Measurements from ENCODE around the gene MCAT. TPM values are rescaled to one million over a fixed set of nuclear protein-coding genes. Genes with fewer than 3 reads are reported as not detected.

MCAT gene
- total RNA-seq, 1 experiment from 2014 or later: 16.3 TPM

GRCh38 chr22:43171607-43172006 is 28.4 kb upstream of the MCAT start:
- no peaks in the 10 kb centered on the region for H3K27me3 ChIP-seq (ENCODE audit: control insufficient read depth, insufficient read depth, low read length)
- TF ChIP-seq TCF7L2 (IDR thresholded peaks at IDR 0.05; ENCODE audit: low read depth, low read length): no peak
- no peak for TF ChIP-seq REST (IDR thresholded peaks at IDR 0.05; ENCODE audit: insufficient read depth in 1 of 2, low read depth in 2 of 2, low read length in 1 of 2)
- TF ChIP-seq POLR2AphosphoS5 (IDR thresholded peaks at IDR 0.05; ENCODE audit: low read depth, low read length): no peak
- no peak for TF ChIP-seq CTCF (IDR thresholded peaks at IDR 0.05)
- TF ChIP-seq SIN3A (IDR thresholded peaks at IDR 0.05; ENCODE audit: borderline replicate concordance, insufficient read depth, low read depth, low read length): no peak
- ChIA-PET CTCF (no interaction called here), POLR2A (no interaction called here)
- ATAC-seq (no peak), DNase-seq (ENCODE audit: low read depth, low spot score) (no peak)
- intact Hi-C loops (cut with micrococcal nuclease; ENCODE audit: unreplicated experiment): no loop called here
- no peaks in the 10 kb centered on the region for H3K36me3 ChIP-seq (ENCODE audit: control insufficient read depth, insufficient read depth, low read length)
- in situ Hi-C loops (cut with HindIII; ENCODE audit: low pct_unique_long_range_greater_than_20kb, low sequenced_read_pairs): no loop called here
- no peak overlapping the region for H3K27ac ChIP-seq (ENCODE audit: low read length)
- no TSS peak for BruUV-seq (replicated peaks)
- H3K9me3 ChIP-seq (ENCODE audit: control insufficient read depth, insufficient read depth, low read depth, low read length): no peaks in the 10 kb centered on the region
- no peak overlapping the region for H3K4me3 ChIP-seq (ENCODE audit: low read depth in 2 of 2, low read length in 2 of 2)
- H3K4me1 ChIP-seq (ENCODE audit: control insufficient read depth, insufficient read depth, low read length): no peaks in the 10 kb centered on the region

- no peaks in the 10 kb centered on the region for H3K27me3 ChIP-seq (ENCODE audit: control insufficient read depth, insufficient read depth, low read length)
- no TSS peak for BruUV-seq (replicated peaks)
- ChIA-PET CTCF (no interaction called here), POLR2A (no interaction called here)
- H3K4me1 ChIP-seq (ENCODE audit: control insufficient read depth, insufficient read depth, low read length): no peaks in the 10 kb centered on the region
- no peaks in the 10 kb centered on the region for H3K36me3 ChIP-seq (ENCODE audit: control insufficient read depth, insufficient read depth, low read length)
- no peak for TF ChIP-seq REST (IDR thresholded peaks at IDR 0.05; ENCODE audit: insufficient read depth in 1 of 2, low read depth in 2 of 2, low read length in 1 of 2)
- no peak for TF ChIP-seq POLR2AphosphoS5 (IDR thresholded peaks at IDR 0.05; ENCODE audit: low read depth, low read length)
- H3K27ac ChIP-seq (ENCODE audit: low read length): no peak overlapping the region
- intact Hi-C loops (cut with micrococcal nuclease; ENCODE audit: unreplicated experiment): no loop called here
- ATAC-seq (no peak), DNase-seq (ENCODE audit: low read depth, low spot score) (no peak)
- no peak overlapping the region for H3K4me3 ChIP-seq (ENCODE audit: low read depth in 2 of 2, low read length in 2 of 2)
- in situ Hi-C loops (cut with HindIII; ENCODE audit: low pct_unique_long_range_greater_than_20kb, low sequenced_read_pairs): no loop called here
- no peaks in the 10 kb centered on the region for H3K9me3 ChIP-seq (ENCODE audit: control insufficient read depth, insufficient read depth, low read depth, low read length)
These were observed 27.9 kb upstream of the MCAT start for GRCh38 chr22:43171019-43171491.
